Naive thymus-derived CD4-positive, alpha-beta T cell (primary cell): Measurements from ENCODE around the gene PRSS22. TPM values are rescaled to one million over a fixed set of nuclear protein-coding genes. Genes with fewer than 3 reads are reported as not detected.

ENCODE experiments used
- ATAC-seq: fragments of 150-1000 bp; cut with Tn5 transposase; 2 replicates; pipeline ENCODE4 v1.10.0; 2021; ENCODE audit warnings: mild to moderate bottlenecking, moderate library complexity
- CTCF ChIA-PET: fragments of 350-600 bp; sonication (Branson Sonifier 250); formaldehyde crosslinking; loops from one replicate; lab custom pipeline; 2021; ENCODE audit warnings: antibody characterized with exemption; lab: Charles Lee
- POLR2A ChIA-PET: fragments of 350-600 bp; sonication (Branson Sonifier 250); formaldehyde crosslinking; loops from one replicate; lab custom pipeline; 2021; ENCODE audit warnings: antibody characterized with exemption, inconsistent platforms; lab: Charles Lee
- DNase-seq, 9 donors: peaks; one replicate each; pipeline versions ENCODE4 v3.0.0 to v3.0.0-alpha.2; 2020 to 2022; ENCODE audit warnings: mixed read lengths in 1 of 9
- H3K27ac ChIP-seq: one replicate; pipeline ENCODE4 v1.7.0; 2013; ENCODE audit warnings: mild to moderate bottlenecking, low read depth, low read length, moderate library complexity
- H3K27me3 ChIP-seq, 2 donors: one replicate each; pipeline ENCODE4 v1.7.0; 2013; ENCODE audit warnings: low read length in 2 of 2, mild to moderate bottlenecking in 2 of 2, moderate library complexity in 2 of 2; ENCODE audit not compliant: control insufficient read depth in 2 of 2, insufficient read depth in 2 of 2
- H3K36me3 ChIP-seq, 3 experiments: 1 replicate in 2 of 3; 2 replicates in 1 of 3; pipeline ENCODE4 v1.7.0; 2013; ENCODE audit warnings: low read length in 3 of 3, mild to moderate bottlenecking in 3 of 3, moderate library complexity in 1 of 3; ENCODE audit not compliant: insufficient read depth in 3 of 3, control insufficient read depth in 2 of 3
- H3K4me1 ChIP-seq, 2 donors: one replicate each; pipeline ENCODE4 v1.7.0; 2013; ENCODE audit warnings: low read length in 2 of 2, mild to moderate bottlenecking in 2 of 2, moderate library complexity in 1 of 2; ENCODE audit not compliant: control insufficient read depth in 2 of 2, insufficient read depth in 2 of 2
- H3K4me3 ChIP-seq: 2 replicates; pipeline ENCODE4 v1.7.0; 2013; ENCODE audit warnings: mild to moderate bottlenecking, low read length
- H3K9me3 ChIP-seq, 3 experiments: 1 replicate in 2 of 3; 2 replicates in 1 of 3; pipeline ENCODE4 v1.7.0; 2013; ENCODE audit warnings: low read length in 3 of 3; ENCODE audit not compliant: control insufficient read depth in 2 of 3
- H3K27ac Mint-ChIP-seq, 9 donors: one replicate each; pipeline ENCODE4 v1.8.0; 2020 to 2022; ENCODE audit warnings: mixed read lengths in 9 of 9, mild to moderate bottlenecking in 8 of 9, moderate library complexity in 5 of 9, inconsistent platforms in 2 of 9
- H3K27me3 Mint-ChIP-seq, 5 donors: one replicate each; pipeline ENCODE4 v1.8.0; 2021 to 2022; ENCODE audit warnings: mixed read lengths in 5 of 5, mild to moderate bottlenecking in 1 of 5
- H3K36me3 Mint-ChIP-seq, 5 donors: one replicate each; pipeline ENCODE4 v1.8.0; 2020 to 2022; ENCODE audit warnings: mixed read lengths in 5 of 5, mild to moderate bottlenecking in 3 of 5, inconsistent platforms in 1 of 5
- H3K4me1 Mint-ChIP-seq, 7 donors: one replicate each; pipeline ENCODE4 v1.8.0; 2020 to 2022; ENCODE audit warnings: mixed read lengths in 7 of 7, mild to moderate bottlenecking in 3 of 7, inconsistent platforms in 1 of 7
- H3K4me3 Mint-ChIP-seq, 10 donors: one replicate each; pipeline ENCODE4 v1.8.0; 2020 to 2022; ENCODE audit warnings: mild to moderate bottlenecking in 10 of 10, mixed read lengths in 10 of 10, moderate library complexity in 6 of 10, inconsistent platforms in 2 of 10
- H3K9me3 Mint-ChIP-seq, 11 donors: one replicate each; pipeline ENCODE4 v1.8.0; 2020 to 2022; ENCODE audit warnings: mixed read lengths in 11 of 11, mild to moderate bottlenecking in 4 of 11, inconsistent platforms in 1 of 11, moderate library complexity in 1 of 11
- intact Hi-C, 2 donors: fragments of 100-400 bp; cut with micrococcal nuclease; formaldehyde crosslinking; loops; one replicate each; pipeline ENCODE4 v1.15.1; 2023
- polyA plus RNA-seq, 2 donors: library from polyadenylated mRNA; unstranded; fragments of 300-500 nt; fragmentation: Illumina TruSeq; gene quantifications; one replicate each; pipeline ENCODE4 v1.2.3, GENCODE V29; 2021
- total RNA-seq, 6 experiments: library from RNA in 5 of 6; stranded (reverse) in 5 of 6; gene quantifications; 1 replicate in 5 of 6; 2 replicates in 1 of 6; pipeline ENCODE4 v1.2.3 and lab custom pipeline; 2021 to 2026

The PRSS22 gene
- total and polyA plus RNA-seq, 7 experiments from 2014 or later = 0.59 to 0.72 TPM; not detected in 5

- no peak overlapping the region for H3K27ac ChIP-seq
- ChIA-PET POLR2A (no interaction called here), CTCF (no interaction called here)
- no peaks in the 10 kb centered on the region for H3K36me3 ChIP-seq
- Mint-ChIP-seq H3K27ac (peak overlapping the region in 1 of 9 donors; percentile 51), H3K36me3 (peaks cover 0 to 9% (median 4%) of the 10 kb centered on the region in 5 donors), H3K4me1 (peaks cover 3 to 11% (median 5%) of the 10 kb centered on the region in 7 donors), H3K9me3 (peaks cover 4 to 14% (median 9%) of the 10 kb centered on the region in 11 donors), H3K4me3 (peak overlapping the region in 1 of 10 donors; percentile 33), H3K27me3 (peaks cover 5 to 10% (median 7%) of the 10 kb centered on the region in 5 donors)
- DNase-seq (no peak), ATAC-seq (no peak)
- no peak overlapping the region for H3K4me3 ChIP-seq
- peaks cover 3 to 12% of the 10 kb centered on the region in 2 donors for H3K4me1 ChIP-seq
- H3K9me3 ChIP-seq = peaks cover 0 to 7% (median 0%) of the 10 kb centered on the region in 3 experiments
- intact Hi-C loops = no loop called here
- H3K27me3 ChIP-seq = peaks cover 0 to 6% of the 10 kb centered on the region in 2 donors
Measured at GRCh38 chr16:2855536-2855935, 2.4 kb downstream of the PRSS22 start.

- no peak for ATAC-seq
- peaks cover 0 to 7% (median 0%) of the 10 kb centered on the region in 3 experiments for H3K9me3 ChIP-seq
- H3K36me3 ChIP-seq = no peaks in the 10 kb centered on the region
- Mint-ChIP-seq H3K36me3 (peaks cover 0 to 9% (median 4%) of the 10 kb centered on the region in 5 donors), H3K4me3 (no peak overlapping the region), H3K27me3 (peaks cover 0 to 9% (median 5%) of the 10 kb centered on the region in 5 donors), H3K27ac (no peak overlapping the region), H3K9me3 (peaks cover 4 to 14% (median 9%) of the 10 kb centered on the region in 11 donors), H3K4me1 (peaks cover 3 to 13% (median 5%) of the 10 kb centered on the region in 7 donors)
- intact Hi-C loops = no loop called here
- H3K4me1 ChIP-seq = peaks cover 3 to 12% of the 10 kb centered on the region in 2 donors
- CTCF ChIA-PET = interaction anchor here (1.0 kb wide), 1 partner anchor 14 kb away, joined by 5 read pairs; no protein-coding TSS in a partner anchor
- H3K27me3 ChIP-seq = peaks cover 0 to 6% of the 10 kb centered on the region in 2 donors
- POLR2A ChIA-PET = interaction anchor here (0.6 kb wide), 1 partner anchor 1275 kb away, joined by 3 read pairs; no protein-coding TSS in a partner anchor
- no peak overlapping the region for H3K4me3 ChIP-seq
- no peak overlapping the region for H3K27ac ChIP-seq
- no peak for DNase-seq
Measured at GRCh38 chr16:2854700-2855309, 3.2 kb downstream of the PRSS22 start.

GRCh38 chr16:2853531-2854073 lies 4.4 kb downstream of the PRSS22 start:
- H3K4me1 Mint-ChIP-seq = peaks cover 3 to 20% (median 5%) of the 10 kb centered on the region in 7 donors

GRCh38 chr16:2852731-2853507 lies 5.1 kb downstream of the PRSS22 start:
- DNase-seq (no peak), ATAC-seq (no peak)
- Mint-ChIP-seq H3K36me3 (peaks cover 0 to 9% (median 4%) of the 10 kb centered on the region in 5 donors), H3K9me3 (peaks cover 4 to 14% (median 9%) of the 10 kb centered on the region in 11 donors), H3K4me3 (no peak overlapping the region), H3K27ac (no peak overlapping the region), H3K4me1 (peaks cover 3 to 20% (median 5%) of the 10 kb centered on the region in 7 donors), H3K27me3 (peaks cover 3 to 14% (median 12%) of the 10 kb centered on the region in 5 donors)
- Histone ChIP-seq H3K4me3 (no peak overlapping the region), H3K27me3 (no peaks in the 10 kb centered on the region), H3K4me1 (peaks cover 2 to 3% of the 10 kb centered on the region in 2 donors), H3K36me3 (no peaks in the 10 kb centered on the region), H3K9me3 (peaks cover 0 to 7% (median 0%) of the 10 kb centered on the region in 3 experiments), H3K27ac (no peak overlapping the region)
- intact Hi-C loops = no loop called here
- ChIA-PET POLR2A (interaction anchor here (0.7 kb wide), 1 partner anchor 16 kb away, joined by 3 read pairs; no protein-coding TSS in a partner anchor), CTCF (no interaction called here)

More at GRCh38 chr16:2853531-2854073, 4.4 kb downstream of the PRSS22 start:
- H3K27ac ChIP-seq = no peak overlapping the region
- H3K9me3 ChIP-seq = peaks cover 0 to 7% (median 0%) of the 10 kb centered on the region in 3 experiments
- peaks cover 3 to 8% of the 10 kb centered on the region in 2 donors for H3K4me1 ChIP-seq
- DNase-seq (no peak), ATAC-seq (no peak)
- no peaks in the 10 kb centered on the region for H3K36me3 ChIP-seq
- Mint-ChIP-seq H3K4me3 (no peak overlapping the region), H3K27ac (no peak overlapping the region), H3K36me3 (peaks cover 0 to 9% (median 4%) of the 10 kb centered on the region in 5 donors), H3K9me3 (peaks cover 4 to 14% (median 9%) of the 10 kb centered on the region in 11 donors), H3K27me3 (peaks cover 3 to 14% (median 12%) of the 10 kb centered on the region in 5 donors)
- peaks cover 0 to under 1% of the 10 kb centered on the region in 2 donors for H3K27me3 ChIP-seq
- no peak overlapping the region for H3K4me3 ChIP-seq
- ChIA-PET CTCF (interaction anchor here (0.8 kb wide), 1 partner anchor 13 kb away, joined by 3 read pairs; no protein-coding TSS in a partner anchor), POLR2A (interaction anchor here (0.7 kb wide), 1 partner anchor 15 kb away, joined by 3 read pairs; no protein-coding TSS in a partner anchor)
- intact Hi-C loops = no loop called here

GRCh38 chr16:2852003-2852730 lies 5.8 kb downstream of the PRSS22 start:
- Histone ChIP-seq H3K27me3 (no peaks in the 10 kb centered on the region), H3K4me1 (no peaks in the 10 kb centered on the region), H3K4me3 (no peak overlapping the region), H3K36me3 (no peaks in the 10 kb centered on the region), H3K9me3 (peaks cover 0 to 7% (median 0%) of the 10 kb centered on the region in 3 experiments), H3K27ac (no peak overlapping the region)
- Mint-ChIP-seq H3K27ac (no peak overlapping the region), H3K4me3 (no peak overlapping the region), H3K27me3 (peaks cover 3 to 9% (median 8%) of the 10 kb centered on the region in 5 donors), H3K9me3 (peaks cover 5 to 14% (median 9%) of the 10 kb centered on the region in 11 donors), H3K4me1 (peaks cover 0 to 16% (median 0%) of the 10 kb centered on the region in 7 donors), H3K36me3 (peaks cover 0 to 9% (median 4%) of the 10 kb centered on the region in 5 donors)
- ChIA-PET CTCF (no interaction called here), POLR2A (no interaction called here)
- intact Hi-C loops = no loop called here
- ATAC-seq (no peak), DNase-seq (no peak)
